HFFc6 (cell line): ENCODE data around the gene F10. TPM values are rescaled to one million over a fixed set of nuclear protein-coding genes. Genes with fewer than 3 reads are reported as not detected.

ENCODE experiments used
- DNase-seq: peaks from one replicate; pipeline ENCODE4 v3.0.0-alpha.2; 2018
- H3K27ac Mint-ChIP-seq: 2 replicates; pipeline ENCODE4 v1.8.0; 2020; ENCODE audit warnings: mild to moderate bottlenecking, mixed read lengths
- H3K27me3 Mint-ChIP-seq: 2 replicates; pipeline ENCODE4 v1.8.0; 2021; ENCODE audit warnings: mild to moderate bottlenecking, moderate library complexity, mixed read lengths; ENCODE audit not compliant: insufficient read depth
- H3K36me3 Mint-ChIP-seq: 2 replicates; pipeline ENCODE4 v1.8.0; 2021; ENCODE audit warnings: low read depth, mixed read lengths
- H3K4me1 Mint-ChIP-seq: 2 replicates; pipeline ENCODE4 v1.8.0; 2020; ENCODE audit warnings: low read depth, mixed read lengths
- H3K4me3 Mint-ChIP-seq: 2 replicates; pipeline ENCODE4 v1.8.0; 2020; ENCODE audit warnings: mild to moderate bottlenecking, moderate library complexity, mixed read lengths
- H3K9me3 Mint-ChIP-seq: 2 replicates; pipeline ENCODE4 v1.8.0; 2020; ENCODE audit warnings: mild to moderate bottlenecking, mixed read lengths
- total RNA-seq, 6 experiments: library from RNA; stranded (reverse); fragmentation: NEBNext Ultra II Directional; extraction: Animal tissue kit (Norgen Biotek cat#: 25700); gene quantifications; 2 replicates in 1 of 6; 3 replicates in 5 of 6; pipeline ENCODE4 v1.2.3, GENCODE V29; 2021
- TF ChIP-seq, protein P1 (sequence below): fragments of 200-600 bp; sonication (generic); IDR thresholded peaks from 2 replicates; pipeline ENCODE4 v1.5.0; 2021; ENCODE audit warnings: antibody characterized with exemption, mild to moderate bottlenecking

Gene F10
- total RNA-seq, 6 experiments from 2014 or later, result 10.2 to 21.3 (median 10.8) TPM

- Mint-ChIP-seq H3K27me3 (peaks cover 17% of the 10 kb centered on the region), H3K4me3 (no peak overlapping the region), H3K27ac (no peak overlapping the region), H3K36me3 (no peaks in the 10 kb centered on the region), H3K4me1 (peaks cover 24% of the 10 kb centered on the region), H3K9me3 (no peaks in the 10 kb centered on the region)
- DNase-seq, result no peak
- TF ChIP-seq, protein P1, sequence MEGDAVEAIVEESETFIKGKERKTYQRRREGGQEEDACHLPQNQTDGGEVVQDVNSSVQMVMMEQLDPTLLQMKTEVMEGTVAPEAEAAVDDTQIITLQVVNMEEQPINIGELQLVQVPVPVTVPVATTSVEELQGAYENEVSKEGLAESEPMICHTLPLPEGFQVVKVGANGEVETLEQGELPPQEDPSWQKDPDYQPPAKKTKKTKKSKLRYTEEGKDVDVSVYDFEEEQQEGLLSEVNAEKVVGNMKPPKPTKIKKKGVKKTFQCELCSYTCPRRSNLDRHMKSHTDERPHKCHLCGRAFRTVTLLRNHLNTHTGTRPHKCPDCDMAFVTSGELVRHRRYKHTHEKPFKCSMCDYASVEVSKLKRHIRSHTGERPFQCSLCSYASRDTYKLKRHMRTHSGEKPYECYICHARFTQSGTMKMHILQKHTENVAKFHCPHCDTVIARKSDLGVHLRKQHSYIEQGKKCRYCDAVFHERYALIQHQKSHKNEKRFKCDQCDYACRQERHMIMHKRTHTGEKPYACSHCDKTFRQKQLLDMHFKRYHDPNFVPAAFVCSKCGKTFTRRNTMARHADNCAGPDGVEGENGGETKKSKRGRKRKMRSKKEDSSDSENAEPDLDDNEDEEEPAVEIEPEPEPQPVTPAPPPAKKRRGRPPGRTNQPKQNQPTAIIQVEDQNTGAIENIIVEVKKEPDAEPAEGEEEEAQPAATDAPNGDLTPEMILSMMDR, result no peak
Measured at GRCh38 chr13:113119166-113119821, 3.3 kb upstream of the F10 start.

- no peaks in the 10 kb centered on the region for H3K9me3 Mint-ChIP-seq
- H3K27ac Mint-ChIP-seq, result no peak overlapping the region
- H3K4me1 Mint-ChIP-seq, result peaks cover 24% of the 10 kb centered on the region
- no peak overlapping the region for H3K4me3 Mint-ChIP-seq
- DNase-seq, result no peak
- TF ChIP-seq, protein P1, result no peak
- H3K27me3 Mint-ChIP-seq, result peaks cover 13% of the 10 kb centered on the region; the same call in 1 of the 2 replicates
- H3K36me3 Mint-ChIP-seq, result no peaks in the 10 kb centered on the region
Measured at GRCh38 chr13:113119822-113120189, 2.8 kb upstream of the F10 start.

- peaks cover 11% of the 10 kb centered on the region; the same call in 1 of the 2 replicates for H3K27me3 Mint-ChIP-seq
- TF ChIP-seq, protein P1, result no peak
- no peak overlapping the region for H3K4me3 Mint-ChIP-seq
- no peak overlapping the region for H3K27ac Mint-ChIP-seq
- H3K4me1 Mint-ChIP-seq, result peaks cover 24% of the 10 kb centered on the region
- no peak for DNase-seq
- no peaks in the 10 kb centered on the region for H3K9me3 Mint-ChIP-seq
- H3K36me3 Mint-ChIP-seq, result no peaks in the 10 kb centered on the region
Measured at GRCh38 chr13:113120300-113121182, 2.1 kb upstream of the F10 start.

DNA sequence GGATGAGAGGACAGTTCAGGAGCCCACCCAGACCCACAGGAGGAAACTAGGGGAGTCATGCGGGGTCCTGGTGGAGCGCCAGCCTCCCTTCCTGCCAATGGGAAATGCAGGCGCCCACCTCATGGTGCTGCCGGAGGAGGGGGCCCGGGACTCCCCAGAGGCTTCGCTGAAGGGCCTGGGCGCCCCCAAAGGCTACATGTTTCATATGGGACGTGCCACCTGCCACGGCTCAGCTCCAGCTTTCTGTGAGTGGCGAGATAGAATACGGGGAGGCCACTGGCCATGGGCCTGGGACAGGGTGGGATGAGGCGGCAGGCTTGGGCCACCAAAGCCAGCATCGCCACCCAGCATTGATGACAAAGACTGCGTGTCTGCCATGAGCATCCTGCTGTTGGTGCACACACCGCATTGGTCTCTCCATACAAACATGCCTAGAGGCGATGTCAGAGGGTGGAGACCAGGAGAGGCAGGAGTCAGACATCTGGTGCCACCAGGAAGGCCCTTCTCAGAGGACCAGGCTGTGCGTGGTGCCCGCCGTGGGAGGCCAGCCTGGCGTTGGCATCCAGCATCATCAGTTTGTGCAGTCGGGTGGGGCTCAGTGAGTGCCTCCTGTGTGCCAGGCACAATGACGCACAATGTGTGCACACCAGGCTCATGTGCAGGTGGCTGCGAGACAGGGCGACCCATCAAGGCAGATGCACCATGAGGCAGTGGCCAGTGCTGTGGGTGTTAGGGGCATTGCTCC lies 1.2 kb upstream of the F10 start:
- peaks cover 7% of the 10 kb centered on the region; the same call in 1 of the 2 replicates for H3K27me3 Mint-ChIP-seq
- TF ChIP-seq, protein P1, result no peak

DNA sequence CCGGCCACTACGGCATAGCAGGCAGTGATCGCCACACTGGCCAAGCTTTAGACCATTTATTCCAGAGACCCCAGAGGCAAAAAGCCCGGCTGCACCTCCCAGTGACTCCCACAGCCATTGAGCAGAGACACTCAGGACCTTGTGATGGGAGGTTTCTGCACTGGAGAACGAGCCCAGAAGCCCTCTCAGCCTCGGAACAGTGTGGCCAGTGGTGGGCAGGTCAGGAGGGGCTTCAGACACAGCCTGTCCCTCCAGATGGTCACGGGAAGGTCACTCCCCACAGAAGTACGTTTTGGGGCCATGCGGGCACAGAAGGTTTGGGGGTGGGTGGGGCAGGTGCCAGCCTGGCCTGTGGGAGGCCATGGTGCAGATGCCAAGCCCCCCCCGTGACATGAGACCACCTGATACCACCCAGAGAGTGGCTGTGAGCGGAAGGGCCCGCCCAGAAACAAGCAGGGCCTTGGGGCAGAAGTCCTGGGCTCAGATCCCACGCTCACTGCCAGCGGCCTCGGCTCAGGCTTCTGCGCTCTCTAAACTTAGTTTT lies 599 bp upstream of the F10 start:
- Mint-ChIP-seq H3K4me3 (peak overlapping the region; percentile 86), H3K27me3 (peaks cover 6% of the 10 kb centered on the region; the same call in 1 of the 2 replicates), H3K9me3 (no peaks in the 10 kb centered on the region), H3K27ac (peak overlapping the region; percentile 70; the same call in 1 of the 2 replicates), H3K4me1 (peaks cover 21% of the 10 kb centered on the region), H3K36me3 (no peaks in the 10 kb centered on the region)
- TF ChIP-seq, protein P1, result no peak
- DNase-seq, result no peak

More for the DNA sequence above, 1.2 kb upstream of the F10 start:
- Mint-ChIP-seq H3K4me1 (peaks cover 24% of the 10 kb centered on the region), H3K27ac (no peak overlapping the region), H3K36me3 (no peaks in the 10 kb centered on the region), H3K4me3 (no peak overlapping the region), H3K9me3 (no peaks in the 10 kb centered on the region)
- no peak for DNase-seq
